Rectal smooth muscle tissue (tissue), 1 donor: ENCODE results near the gene NECAP2.
"Not testable (repeated sequence)": the region's sequence is repeated elsewhere in the genome, so short reads cannot be mapped to it uniquely, and the experiment has no call there.

Experiments
- H3K27ac ChIP-seq: one replicate; pipeline ENCODE4 v1.7.0; 2013; ENCODE audit warnings: low read depth, low read length, inconsistent platforms
- H3K27me3 ChIP-seq: one replicate; pipeline ENCODE4 v1.7.0; 2013; ENCODE audit warnings: low read length; ENCODE audit not compliant: control insufficient read depth, insufficient read depth
- H3K36me3 ChIP-seq: one replicate; pipeline ENCODE4 v1.7.0; 2013; ENCODE audit warnings: low read length; ENCODE audit not compliant: control insufficient read depth, insufficient read depth
- H3K4me1 ChIP-seq: one replicate; pipeline ENCODE4 v1.7.0; 2013; ENCODE audit warnings: low read length; ENCODE audit not compliant: control insufficient read depth, insufficient read depth
- H3K4me3 ChIP-seq: one replicate; pipeline ENCODE4 v1.7.0; 2013; ENCODE audit warnings: low read length
- H3K9ac ChIP-seq: one replicate; pipeline ENCODE4 v1.7.0; 2013; ENCODE audit warnings: low read length

Gene NECAP2

GRCh38 chr1:16475771-16476770 is 35.5 kb downstream of the NECAP2 start:
- not testable (repeated sequence) for H3K36me3 ChIP-seq, H3K27ac ChIP-seq, H3K27me3 ChIP-seq, H3K4me1 ChIP-seq, H3K4me3 ChIP-seq, H3K9ac ChIP-seq

- H3K4me1 ChIP-seq = no peaks in the 10 kb centered on the region
- H3K9ac ChIP-seq = no peak overlapping the region
- H3K4me3 ChIP-seq = no peak overlapping the region
- H3K27me3 ChIP-seq = no peaks in the 10 kb centered on the region
- H3K27ac ChIP-seq = no peak overlapping the region
- H3K36me3 ChIP-seq = peaks cover 4% of the 10 kb centered on the region
Observed at GRCh38 chr1:16478091-16478490, 37.6 kb downstream of the NECAP2 start.

GRCh38 chr1:16483146-16483545 is 42.6 kb downstream of the NECAP2 start:
- H3K27ac ChIP-seq, H3K36me3 ChIP-seq: not testable (repeated sequence)

DNA sequence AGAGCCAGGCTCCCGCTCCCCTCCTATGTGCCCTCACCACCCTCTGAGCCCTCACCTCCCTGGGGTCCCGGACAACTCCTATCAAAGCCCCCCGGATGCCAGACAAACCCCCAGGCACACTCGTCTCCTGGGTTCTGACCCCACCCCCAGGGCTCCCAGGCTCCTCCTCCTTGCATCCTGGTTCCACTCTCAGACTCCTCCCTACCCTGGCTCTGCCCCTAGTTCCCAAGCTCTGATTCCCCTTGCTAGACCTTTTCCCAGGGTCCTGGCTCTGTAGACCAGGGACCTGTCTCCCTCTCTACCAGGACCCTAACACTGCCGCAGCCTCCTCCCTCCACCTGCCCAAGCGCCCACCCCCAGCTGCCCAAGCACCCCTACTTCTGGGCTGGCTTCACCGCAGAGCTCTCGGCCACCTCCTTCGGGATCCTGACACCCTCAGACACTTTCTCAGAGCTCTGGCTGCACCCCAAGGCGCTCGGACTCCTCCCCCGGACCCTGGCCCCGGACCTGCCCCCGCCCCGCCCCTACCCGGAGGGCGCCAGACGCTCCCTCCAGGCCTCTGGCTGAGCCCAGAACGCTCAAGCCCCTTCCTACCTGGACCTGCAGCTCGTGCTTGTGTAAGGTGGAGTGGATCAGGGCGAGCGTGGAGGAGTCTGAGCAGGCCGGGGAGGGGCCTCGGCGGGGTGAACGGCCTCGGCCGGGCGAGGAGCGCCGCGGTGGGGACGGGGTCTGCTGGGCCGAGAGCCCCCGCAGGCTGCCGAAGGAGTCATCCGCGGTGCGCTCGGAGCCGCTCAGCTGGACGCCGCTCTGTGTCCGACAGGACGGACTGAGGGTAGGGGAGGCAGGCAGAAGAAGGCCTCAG is 43.3 kb downstream of the NECAP2 start:
- not testable (repeated sequence) for H3K27ac ChIP-seq, H3K4me1 ChIP-seq, H3K27me3 ChIP-seq, H3K9ac ChIP-seq, H3K4me3 ChIP-seq, H3K36me3 ChIP-seq

More at GRCh38 chr1:16483146-16483545, 42.6 kb downstream of the NECAP2 start:
- not testable (repeated sequence) for H3K27me3 ChIP-seq, H3K4me1 ChIP-seq, H3K9ac ChIP-seq, H3K4me3 ChIP-seq

- Histone ChIP-seq H3K36me3 (peaks cover 2% of the 10 kb centered on the region), H3K27ac (no peak overlapping the region), H3K27me3 (no peaks in the 10 kb centered on the region), H3K9ac (no peak overlapping the region), H3K4me3 (no peak overlapping the region), H3K4me1 (no peaks in the 10 kb centered on the region)
Observed at GRCh38 chr1:16484501-16484835, 43.9 kb downstream of the NECAP2 start.

DNA sequence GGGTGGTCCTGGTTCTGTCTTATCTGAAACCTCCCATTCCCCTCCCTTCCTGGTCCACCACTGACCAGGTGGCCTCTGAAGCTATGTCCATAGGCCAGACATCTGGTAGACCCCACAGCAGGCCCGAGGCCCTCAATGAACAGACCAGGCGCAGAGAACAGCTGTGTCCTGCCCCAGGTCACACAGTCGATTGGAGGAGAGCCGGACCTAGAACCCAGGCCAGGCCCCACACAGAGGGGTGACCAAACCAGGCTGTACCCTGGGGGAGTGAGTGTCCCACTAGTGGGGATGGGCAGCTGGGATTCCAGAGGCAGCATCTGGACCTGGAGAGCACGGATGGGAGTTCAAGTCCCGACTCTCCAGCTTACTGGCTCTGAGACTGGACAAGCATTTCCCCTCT is 44.4 kb downstream of the NECAP2 start:
- Histone ChIP-seq H3K4me1 (no peaks in the 10 kb centered on the region), H3K27ac (no peak overlapping the region), H3K4me3 (no peak overlapping the region), H3K36me3 (peaks cover 2% of the 10 kb centered on the region), H3K27me3 (no peaks in the 10 kb centered on the region), H3K9ac (no peak overlapping the region)

GRCh38 chr1:16486316-16486715 is 45.8 kb downstream of the NECAP2 start:
- not testable (repeated sequence) for H3K27me3 ChIP-seq, H3K27ac ChIP-seq, H3K4me1 ChIP-seq, H3K9ac ChIP-seq, H3K4me3 ChIP-seq, H3K36me3 ChIP-seq

DNA sequence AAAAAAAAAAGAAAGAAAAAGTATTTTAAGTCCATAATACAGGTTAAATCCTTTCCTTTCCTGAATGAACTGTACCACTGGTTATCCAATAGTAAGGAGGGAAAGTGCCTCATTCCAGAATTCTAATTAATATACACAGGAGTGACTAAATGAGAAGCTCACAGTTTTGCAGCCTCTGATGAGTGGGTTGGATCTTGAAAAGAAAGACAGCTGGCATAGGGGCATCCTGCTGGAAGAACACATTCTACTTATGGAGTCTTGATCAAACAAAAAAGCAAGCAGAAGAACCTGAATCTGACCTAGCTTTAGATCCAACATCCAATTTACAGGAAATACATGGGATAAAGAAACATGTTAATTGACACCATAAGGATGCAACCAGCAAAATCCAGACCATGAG is 46.5 kb downstream of the NECAP2 start:
- H3K27me3 ChIP-seq, H3K27ac ChIP-seq, H3K4me1 ChIP-seq, H3K9ac ChIP-seq, H3K36me3 ChIP-seq, H3K4me3 ChIP-seq: not testable (repeated sequence)

DNA sequence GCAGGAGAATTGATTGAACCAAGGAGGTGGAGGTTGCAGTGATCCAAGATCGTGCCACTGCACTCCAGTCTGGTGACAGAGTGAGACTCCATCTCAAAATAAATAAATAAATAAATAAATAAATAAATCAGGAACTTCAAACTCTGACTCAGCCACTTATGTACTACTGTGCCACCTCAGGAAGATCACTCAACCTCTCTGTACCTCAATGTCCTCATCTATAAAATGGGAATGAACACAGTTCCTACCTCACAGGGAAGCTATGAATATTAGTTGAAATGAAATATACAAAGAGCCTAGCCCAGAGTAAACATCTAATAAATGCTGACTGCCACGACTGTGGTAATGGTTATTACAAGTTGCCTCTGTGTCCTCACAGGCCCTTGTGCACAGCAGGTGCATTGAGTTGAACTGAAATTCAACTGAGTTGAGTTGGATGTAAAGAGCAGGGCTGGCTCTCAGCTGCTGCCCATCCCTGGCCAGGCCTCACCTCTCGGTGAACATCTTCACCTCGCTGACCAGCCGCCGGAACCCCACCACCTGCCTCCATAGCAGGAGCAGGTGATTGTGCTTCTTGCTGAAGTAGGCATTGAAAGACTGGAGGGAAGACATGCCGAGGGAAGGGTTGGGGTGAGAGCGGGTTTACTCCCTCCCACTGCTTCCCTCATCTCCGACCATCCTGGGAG is 48.8 kb downstream of the NECAP2 start:
- H3K27me3 ChIP-seq, H3K36me3 ChIP-seq, H3K27ac ChIP-seq, H3K4me3 ChIP-seq, H3K9ac ChIP-seq, H3K4me1 ChIP-seq: not testable (repeated sequence)

- Histone ChIP-seq H3K36me3 (peaks cover 2% of the 10 kb centered on the region), H3K27me3 (no peaks in the 10 kb centered on the region), H3K4me3 (no peak overlapping the region), H3K9ac (no peak overlapping the region), H3K27ac (no peak overlapping the region), H3K4me1 (no peaks in the 10 kb centered on the region)
Observed at GRCh38 chr1:16491056-16491675, 50.6 kb downstream of the NECAP2 start.

- H3K27me3 ChIP-seq, H3K9ac ChIP-seq, H3K4me3 ChIP-seq, H3K27ac ChIP-seq, H3K4me1 ChIP-seq, H3K36me3 ChIP-seq: not testable (repeated sequence)
Observed at GRCh38 chr1:16492937-16493336, 52.4 kb downstream of the NECAP2 start.

DNA sequence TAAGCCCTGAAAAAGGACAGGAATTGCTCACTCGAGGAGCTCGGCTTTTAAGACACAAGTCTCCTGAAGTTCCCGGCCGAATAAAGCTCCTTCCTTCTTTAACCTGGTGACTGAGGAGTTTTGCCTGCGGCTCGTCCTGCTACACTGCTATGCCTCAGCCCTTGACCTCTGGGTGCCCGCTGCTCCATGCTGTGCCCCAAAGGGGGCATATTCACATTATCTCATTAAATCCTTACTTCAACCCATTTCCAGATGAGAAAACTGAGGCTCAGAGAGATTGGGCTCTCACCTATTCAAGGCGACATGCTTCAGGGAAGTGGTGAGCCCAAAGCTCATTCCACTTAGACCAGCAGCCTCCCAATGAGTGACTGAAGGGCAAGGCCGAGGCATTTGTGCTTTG is 53.2 kb downstream of the NECAP2 start:
- H3K36me3 ChIP-seq, H3K9ac ChIP-seq, H3K4me3 ChIP-seq, H3K27ac ChIP-seq, H3K4me1 ChIP-seq, H3K27me3 ChIP-seq: not testable (repeated sequence)
